HG02759 (cell line): Measurements from ENCODE around the gene DNM3.
"Not testable (repeated sequence)": the region's sequence is repeated elsewhere in the genome, so short reads cannot be mapped to it uniquely, and the experiment has no call there.

Experiments used
- ATAC-seq: cut with Tn5 transposase; IDR thresholded peaks from one replicate; pipeline ENCODE4 v1.9.1; 2021; ENCODE audit warnings: mild to moderate bottlenecking, moderate library complexity; ENCODE audit not compliant: unreplicated experiment

DNM3 gene

DNA sequence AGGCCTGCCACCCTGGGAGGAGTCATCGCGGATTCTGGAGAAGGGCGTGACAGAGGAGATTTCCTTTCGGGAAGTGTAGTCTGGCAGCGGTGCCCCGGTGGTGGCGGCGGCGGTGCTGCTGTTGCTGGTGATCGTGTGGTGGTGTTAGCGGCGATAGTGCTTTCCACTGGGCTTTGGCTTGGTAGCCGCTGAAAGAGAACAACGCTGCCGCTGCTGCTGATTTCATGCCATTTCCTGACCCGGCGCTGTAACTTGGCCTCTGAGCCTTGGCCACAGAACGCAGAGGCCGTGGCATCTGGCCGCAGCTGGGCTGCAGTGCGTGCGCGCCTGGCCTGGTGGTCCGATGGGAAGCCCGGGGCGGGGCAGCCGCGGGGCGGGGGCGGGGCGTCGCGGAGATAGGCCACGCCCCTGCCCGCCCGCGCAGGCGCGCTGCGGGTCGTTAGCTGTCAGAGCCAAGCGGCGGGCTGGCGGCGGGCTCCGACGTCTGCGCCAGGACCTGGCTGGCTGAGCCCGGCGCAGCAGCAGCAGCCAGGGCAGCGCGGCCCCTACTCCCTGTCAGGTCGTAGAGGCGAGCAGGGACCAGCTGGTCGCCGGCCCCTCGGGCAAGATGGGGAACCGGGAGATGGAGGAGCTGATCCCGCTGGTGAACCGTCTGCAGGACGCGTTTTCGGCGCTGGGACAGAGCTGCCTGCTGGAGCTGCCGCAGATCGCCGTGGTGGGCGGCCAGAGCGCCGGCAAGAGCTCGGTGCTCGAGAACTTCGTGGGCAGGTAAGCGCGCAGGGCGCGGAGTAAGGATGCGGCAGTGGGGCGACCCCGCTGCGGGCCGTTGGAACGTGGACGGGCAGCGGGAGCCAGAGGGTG lies at the start of gene DNM3:
TSS of gene DNM3 (plus strand) at position 449 of the 861 bp plus-strand sequence. CDS start at position 608, 159 bp downstream.
- ATAC-seq, result peak; percentile 90

- ATAC-seq, result no peak
Measured at GRCh38 chr1:171792656-171793369, 48.5 kb upstream of the DNM3 start.

- no peak for ATAC-seq
Measured at GRCh38 chr1:171793636-171794035, 47.7 kb upstream of the DNM3 start.

- ATAC-seq, result no peak
Measured at GRCh38 chr1:171794085-171794484, 47.2 kb upstream of the DNM3 start.

DNA sequence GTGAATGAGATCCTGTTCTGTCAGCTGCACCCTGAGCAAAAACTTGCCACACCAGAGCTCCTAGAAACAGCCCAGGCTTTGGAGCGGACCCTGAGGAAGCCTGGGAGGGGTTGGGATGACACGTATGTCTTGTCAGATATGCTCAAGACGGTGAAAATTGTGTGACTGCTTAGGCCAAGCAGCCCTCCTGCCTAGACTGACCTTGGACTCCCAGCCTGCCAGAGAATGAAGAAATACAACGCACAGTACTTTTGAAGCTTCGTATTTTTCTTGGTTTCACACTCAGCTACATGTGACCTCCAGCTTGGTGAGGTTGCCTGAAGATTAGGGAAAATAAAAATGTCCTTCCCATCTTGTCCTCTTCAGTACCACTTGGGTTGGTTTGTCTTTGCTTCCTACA lies 44.7 kb upstream of the DNM3 start:
- ATAC-seq, result no peak

GRCh38 chr1:171798311-171798710 lies 43.0 kb upstream of the DNM3 start:
- no peak for ATAC-seq

DNA sequence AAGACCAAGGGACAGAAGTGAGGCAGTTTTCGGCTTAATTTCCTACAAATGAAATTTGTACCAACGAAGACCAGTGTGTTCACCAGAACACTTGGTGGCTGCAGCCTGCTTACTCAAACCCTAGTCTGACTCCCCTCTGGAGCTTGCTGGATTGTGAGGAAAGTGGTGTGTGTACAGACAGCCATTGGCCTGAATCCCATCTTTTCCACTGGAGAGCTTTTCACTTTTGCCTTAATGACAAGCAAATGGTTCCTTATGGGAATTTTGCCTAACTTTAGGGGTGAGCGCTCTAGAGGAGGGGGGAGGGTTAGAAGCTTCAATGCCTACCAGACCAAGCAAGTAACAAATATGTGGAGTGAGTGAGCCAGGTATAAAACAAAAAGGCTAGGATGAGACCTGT lies 42.5 kb upstream of the DNM3 start:
- no peak for ATAC-seq

DNA sequence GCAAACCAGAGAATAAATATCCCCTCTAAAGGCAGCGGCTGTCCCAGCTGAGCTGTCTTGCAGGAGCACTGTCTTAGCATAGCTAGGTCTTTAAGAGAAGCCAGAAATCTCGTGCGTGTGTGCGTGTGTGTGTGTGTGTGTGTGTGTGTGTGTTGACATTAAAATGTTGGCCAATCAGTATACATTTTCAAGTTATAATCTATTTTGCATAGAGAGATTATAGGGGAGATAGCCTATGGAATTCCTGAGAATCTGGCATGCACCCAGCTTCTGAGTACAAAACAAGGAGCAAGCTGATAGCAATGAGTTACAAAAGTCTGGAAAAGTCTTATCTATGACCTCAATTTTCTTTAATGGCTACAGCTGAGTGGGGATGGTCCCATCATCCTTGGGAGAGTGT lies 42.1 kb upstream of the DNM3 start:
- no peak for ATAC-seq

DNA sequence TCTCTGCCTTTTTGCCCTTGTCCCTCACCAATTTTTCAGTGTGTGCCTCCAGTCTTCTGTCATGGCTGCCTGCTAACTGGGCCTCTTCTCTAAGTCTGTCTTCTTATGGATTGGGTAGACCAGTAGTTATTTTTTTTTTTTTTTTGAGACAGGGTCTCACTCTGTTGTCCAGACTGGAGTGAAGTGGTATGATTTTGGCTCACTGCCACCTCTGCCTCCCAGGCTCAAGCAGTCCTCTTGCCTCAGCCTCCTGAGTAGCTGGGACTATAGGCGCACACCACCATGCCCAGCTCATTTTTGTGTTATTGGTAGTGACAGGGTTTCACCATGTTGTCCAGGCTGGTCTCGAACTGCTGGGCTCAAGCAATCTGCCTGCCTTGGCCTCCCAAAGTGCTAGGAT lies 41.6 kb upstream of the DNM3 start:
- ATAC-seq, result not testable (repeated sequence)

GRCh38 chr1:171800342-171800741 lies 41.0 kb upstream of the DNM3 start:
- no peak for ATAC-seq

- no peak for ATAC-seq
Measured at GRCh38 chr1:171800851-171801250, 40.4 kb upstream of the DNM3 start.

DNA sequence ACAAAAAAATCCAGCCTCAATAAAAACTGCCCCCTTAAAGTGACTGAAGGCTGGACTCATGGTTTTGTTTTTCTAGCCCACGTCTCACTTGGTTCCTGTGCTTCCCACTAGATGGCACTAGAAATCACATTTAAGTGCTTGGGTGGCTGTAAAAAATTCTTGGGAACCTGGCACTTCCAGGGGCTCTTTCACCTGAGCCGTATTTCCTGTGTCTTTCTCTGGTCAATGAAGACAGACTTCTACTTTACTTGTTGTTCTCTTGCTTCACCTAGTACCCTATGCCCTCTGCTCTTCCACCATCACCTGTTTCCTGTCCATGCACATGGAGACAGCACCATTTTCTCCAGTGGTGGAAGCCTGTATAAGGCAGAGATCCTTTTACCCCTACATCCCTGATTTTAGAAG lies 39.8 kb upstream of the DNM3 start:
- ATAC-seq, result no peak

DNA sequence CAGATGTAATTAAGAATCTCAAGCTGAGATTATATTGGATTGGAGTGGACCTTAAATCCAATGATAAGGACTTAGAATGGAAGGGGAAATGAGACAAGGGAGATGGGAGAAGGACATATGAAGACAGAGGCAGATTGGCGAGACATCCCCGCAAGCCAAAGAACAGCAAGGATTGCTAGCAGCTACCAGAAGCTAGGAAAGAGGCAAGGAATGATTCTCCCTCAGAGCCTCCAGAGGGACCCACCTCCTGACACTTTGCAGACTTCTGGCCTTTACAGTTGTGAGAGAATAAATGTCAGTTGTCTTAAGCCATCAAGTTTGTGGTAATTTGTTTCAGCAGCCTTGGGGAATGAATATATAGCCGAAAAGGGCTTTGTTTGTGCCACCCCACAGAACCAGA lies 39.1 kb upstream of the DNM3 start:
- ATAC-seq, result no peak

DNA sequence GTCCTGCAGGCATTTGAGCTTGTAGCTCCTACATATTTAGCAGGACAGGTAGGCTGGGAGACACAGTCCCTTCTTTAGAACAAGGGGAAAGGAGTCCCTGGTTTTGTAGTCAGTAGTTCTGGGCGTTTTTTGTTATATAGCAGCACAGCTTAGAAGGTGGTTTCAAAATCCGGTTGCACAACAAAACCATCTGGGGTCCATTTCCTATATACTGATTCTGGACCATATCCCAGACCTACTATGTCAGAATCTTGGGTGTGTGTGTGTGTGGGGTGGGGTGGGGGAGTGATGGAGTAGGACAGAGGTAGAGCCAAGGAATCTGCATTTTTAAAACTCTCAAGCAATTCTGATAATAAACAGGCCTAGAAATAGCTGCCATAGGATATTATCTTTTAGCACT lies 38.3 kb upstream of the DNM3 start:
- no peak for ATAC-seq

DNA sequence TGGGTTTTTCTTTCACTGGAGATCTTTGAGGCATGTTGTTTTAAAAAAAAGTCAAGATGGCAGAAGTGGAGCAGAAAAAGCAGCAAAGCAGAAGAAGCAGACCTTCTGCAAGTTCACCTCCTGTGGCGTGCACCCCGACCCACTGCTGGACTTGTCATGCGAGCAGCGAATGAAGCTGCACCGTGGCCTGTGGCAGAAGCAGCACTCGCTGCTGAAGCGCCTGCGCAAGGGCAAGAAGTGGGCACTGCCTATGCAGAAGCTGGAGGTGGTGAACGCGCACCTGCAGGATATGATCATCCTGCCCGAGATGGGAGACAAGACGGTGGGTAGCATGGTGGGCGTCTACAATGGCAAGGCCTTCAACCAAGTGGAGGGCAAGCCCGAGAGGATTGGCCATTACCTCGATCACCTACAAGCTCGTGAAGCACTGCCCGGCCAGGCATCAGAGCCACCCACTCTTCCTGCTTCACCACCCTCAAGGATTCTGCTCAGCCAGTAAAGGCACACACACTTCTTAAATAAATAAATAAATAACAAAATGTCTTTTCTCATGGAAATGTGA lies 37.8 kb upstream of the DNM3 start:
- no peak for ATAC-seq

GRCh38 chr1:171805395-171806115 lies 35.7 kb upstream of the DNM3 start:
- ATAC-seq, result peak; percentile 75

- ATAC-seq, result peak; percentile 74
Measured at GRCh38 chr1:171807556-171807955, 33.7 kb upstream of the DNM3 start.

DNA sequence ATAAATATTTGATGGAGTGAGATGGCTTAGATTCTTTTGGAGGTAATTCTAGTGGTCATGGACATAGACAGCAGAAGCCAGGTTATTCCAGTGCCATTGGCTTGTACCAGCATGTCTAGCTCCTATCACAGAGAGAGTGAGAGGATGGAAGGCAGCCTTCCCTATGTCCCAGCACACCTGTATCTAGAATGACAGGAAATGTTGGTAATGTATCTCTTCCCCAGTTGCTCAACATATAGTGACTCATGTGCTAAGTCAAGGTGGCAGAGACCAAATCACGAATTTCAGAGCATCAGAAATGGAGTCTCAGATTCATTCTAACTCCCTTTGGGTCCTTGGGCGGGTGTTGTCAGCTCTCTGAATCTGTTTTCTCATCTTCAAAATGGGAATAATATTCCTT lies 31.5 kb upstream of the DNM3 start:
- ATAC-seq, result no peak

DNA sequence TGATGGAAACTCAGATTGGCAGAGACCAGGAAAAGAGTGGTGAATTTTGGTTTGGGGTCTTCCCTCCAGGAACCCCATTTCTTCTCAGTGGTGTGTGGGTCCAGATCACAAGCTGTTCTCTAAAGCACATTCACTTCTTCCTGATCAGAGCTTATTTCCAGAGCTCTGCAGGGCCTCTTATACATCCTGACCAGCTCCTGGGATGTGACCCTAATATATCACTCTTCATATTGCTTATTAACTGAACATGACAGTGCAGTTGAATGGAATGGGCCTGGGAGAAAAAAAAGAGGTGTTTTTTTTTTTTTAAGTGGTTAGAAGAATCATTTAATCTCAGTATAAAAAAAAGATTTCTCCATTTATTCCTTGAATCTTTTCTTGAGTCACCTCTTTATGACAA lies 29.6 kb upstream of the DNM3 start:
- ATAC-seq, result no peak

DNA sequence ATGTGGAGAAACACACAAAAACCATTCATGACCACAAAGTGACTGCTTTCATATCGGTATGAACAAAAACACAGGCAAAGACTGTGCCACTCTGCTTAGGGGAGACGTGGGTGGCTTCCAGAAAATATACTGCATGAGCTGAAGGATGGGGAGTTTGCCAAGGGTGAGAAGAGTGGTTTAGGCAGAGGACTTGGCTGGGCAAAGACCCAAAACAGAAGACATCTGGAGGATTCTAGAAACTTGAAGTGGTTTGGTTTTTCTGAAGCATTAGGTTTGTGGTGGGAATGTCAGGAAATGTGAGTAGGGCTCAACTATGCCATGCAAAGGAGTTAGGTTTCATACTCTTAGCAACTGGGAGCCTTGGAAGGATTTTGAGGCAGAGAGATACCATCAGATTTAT lies 26.6 kb upstream of the DNM3 start:
- no peak for ATAC-seq

DNA sequence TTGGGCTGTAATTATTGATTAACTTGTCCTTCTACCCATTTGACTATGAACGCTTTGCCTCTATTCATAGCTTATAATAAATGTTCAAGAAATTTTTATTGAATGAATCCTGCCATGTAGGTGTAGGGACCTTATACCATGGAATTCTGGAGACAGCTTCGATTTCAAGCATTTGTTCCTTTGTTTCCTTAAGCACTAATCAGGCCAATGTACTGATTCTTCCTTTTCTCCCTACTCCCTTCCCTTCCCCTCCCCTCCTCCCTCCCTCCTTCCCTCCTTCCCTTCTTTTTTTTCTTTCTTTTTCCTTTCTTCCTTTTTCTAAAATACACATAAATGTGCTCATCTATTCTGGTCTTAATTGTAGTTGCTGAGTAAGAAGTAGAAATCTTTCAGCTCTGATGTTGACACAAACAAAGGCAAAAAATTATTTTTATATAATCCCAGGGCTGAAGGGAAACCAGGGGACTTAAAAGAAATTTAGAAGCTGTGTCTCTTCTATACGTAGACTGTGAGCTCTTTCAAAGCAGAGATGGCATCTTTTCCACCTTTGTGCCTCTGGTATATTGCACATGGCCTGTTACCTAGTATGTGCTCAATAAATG lies 24.9 kb upstream of the DNM3 start:
- ATAC-seq, result no peak
